ENCODE data around the gene CDHR5.

CDHR5 gene

DNA sequence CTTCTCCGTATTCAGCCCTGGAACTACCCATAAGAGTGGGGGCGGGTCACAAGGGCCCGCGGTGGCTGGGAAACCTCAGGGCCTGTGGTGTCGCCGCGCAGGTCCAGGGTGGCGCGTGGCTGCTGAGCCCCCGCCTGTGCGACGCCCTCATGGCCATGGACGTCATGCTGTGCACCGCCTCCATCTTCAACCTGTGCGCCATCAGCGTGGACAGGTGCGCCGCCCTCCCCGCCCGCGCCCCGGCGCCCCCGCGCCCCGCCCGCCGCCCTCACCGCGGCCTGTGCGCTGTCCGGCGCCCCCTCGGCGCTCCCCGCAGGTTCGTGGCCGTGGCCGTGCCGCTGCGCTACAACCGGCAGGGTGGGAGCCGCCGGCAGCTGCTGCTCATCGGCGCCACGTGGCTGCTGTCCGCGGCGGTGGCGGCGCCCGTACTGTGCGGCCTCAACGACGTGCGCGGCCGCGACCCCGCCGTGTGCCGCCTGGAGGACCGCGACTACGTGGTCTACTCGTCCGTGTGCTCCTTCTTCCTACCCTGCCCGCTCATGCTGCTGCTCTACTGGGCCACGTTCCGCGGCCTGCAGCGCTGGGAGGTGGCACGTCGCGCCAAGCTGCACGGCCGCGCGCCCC is 14.7 kb upstream of the CDHR5 start:
- no peaks in the 10 kb centered on the region for H3K79me2 ChIP-seq
- no peaks in the 10 kb centered on the region for H3K36me3 ChIP-seq (ENCODE audit: control insufficient read depth, insufficient read depth, low read length)
- H3K27me3 ChIP-seq (ENCODE audit: control insufficient read depth, insufficient read depth, low read length), result no peaks in the 10 kb centered on the region
- no peak overlapping the region for H3K4me2 ChIP-seq (ENCODE audit: low read length)
- H3K4me1 ChIP-seq, result no peaks in the 10 kb centered on the region
- no peak overlapping the region for H3K4me3 ChIP-seq (ENCODE audit: low read depth, low read length)
- TF ChIP-seq, protein P1, sequence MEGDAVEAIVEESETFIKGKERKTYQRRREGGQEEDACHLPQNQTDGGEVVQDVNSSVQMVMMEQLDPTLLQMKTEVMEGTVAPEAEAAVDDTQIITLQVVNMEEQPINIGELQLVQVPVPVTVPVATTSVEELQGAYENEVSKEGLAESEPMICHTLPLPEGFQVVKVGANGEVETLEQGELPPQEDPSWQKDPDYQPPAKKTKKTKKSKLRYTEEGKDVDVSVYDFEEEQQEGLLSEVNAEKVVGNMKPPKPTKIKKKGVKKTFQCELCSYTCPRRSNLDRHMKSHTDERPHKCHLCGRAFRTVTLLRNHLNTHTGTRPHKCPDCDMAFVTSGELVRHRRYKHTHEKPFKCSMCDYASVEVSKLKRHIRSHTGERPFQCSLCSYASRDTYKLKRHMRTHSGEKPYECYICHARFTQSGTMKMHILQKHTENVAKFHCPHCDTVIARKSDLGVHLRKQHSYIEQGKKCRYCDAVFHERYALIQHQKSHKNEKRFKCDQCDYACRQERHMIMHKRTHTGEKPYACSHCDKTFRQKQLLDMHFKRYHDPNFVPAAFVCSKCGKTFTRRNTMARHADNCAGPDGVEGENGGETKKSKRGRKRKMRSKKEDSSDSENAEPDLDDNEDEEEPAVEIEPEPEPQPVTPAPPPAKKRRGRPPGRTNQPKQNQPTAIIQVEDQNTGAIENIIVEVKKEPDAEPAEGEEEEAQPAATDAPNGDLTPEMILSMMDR (IDR thresholded peaks at IDR 0.05), result no peak
- no peak overlapping the region for H2AFZ ChIP-seq
- no peak overlapping the region for H3K27ac ChIP-seq
- H3K9me3 ChIP-seq (ENCODE audit: control insufficient read depth, low read length), result no peaks in the 10 kb centered on the region
- H3K9ac ChIP-seq, result no peak overlapping the region

DNA sequence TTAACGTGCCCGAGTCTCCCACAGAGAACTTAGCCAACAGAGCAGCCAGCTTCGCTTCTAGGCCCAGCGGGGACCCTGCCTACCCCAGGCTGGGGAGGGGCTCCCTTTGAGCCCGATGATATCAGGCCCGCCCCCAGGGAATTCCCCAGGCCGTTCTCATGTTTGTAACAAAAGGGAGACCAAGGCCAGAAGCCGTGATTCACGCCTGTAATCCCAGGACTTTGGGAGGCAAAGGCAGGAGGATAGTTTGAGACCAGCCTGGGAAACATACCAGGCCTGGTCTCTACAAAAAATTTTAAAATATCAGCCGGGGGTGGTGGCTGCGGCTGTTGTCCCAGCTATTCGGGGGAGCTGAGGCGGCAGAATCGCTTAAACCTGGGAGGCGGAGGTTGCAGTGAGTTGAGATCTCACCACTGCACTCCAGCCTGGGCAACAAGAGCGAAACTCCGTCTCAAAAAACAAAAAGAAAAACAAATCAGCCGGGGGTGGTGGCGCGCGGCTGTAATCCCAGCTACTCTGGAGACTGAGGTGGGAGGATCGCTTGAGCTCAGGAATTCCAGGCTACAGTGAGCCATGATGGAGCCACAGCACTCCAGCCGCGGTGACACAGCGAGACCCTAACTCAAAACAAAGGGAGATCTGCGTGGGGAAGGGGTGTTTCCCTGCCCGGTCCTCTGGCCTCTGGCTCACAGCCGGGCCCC is 14.0 kb upstream of the CDHR5 start:
- Histone ChIP-seq H3K4me3 (ENCODE audit: low read depth, low read length) (no peak overlapping the region), H2AFZ (no peak overlapping the region), H3K9me3 (ENCODE audit: control insufficient read depth, low read length) (no peaks in the 10 kb centered on the region), H3K36me3 (ENCODE audit: control insufficient read depth, insufficient read depth, low read length) (no peaks in the 10 kb centered on the region), H3K79me2 (no peaks in the 10 kb centered on the region), H3K4me1 (no peaks in the 10 kb centered on the region), H3K27me3 (ENCODE audit: control insufficient read depth, insufficient read depth, low read length) (no peaks in the 10 kb centered on the region), H3K4me2 (ENCODE audit: low read length) (no peak overlapping the region), H3K9ac (no peak overlapping the region), H3K27ac (no peak overlapping the region)
- TF ChIP-seq, protein P1 (IDR thresholded peaks at IDR 0.05), result no peak

- H3K4me1 ChIP-seq, result no peaks in the 10 kb centered on the region
- H3K9ac ChIP-seq, result no peak overlapping the region
- no peak overlapping the region for H2AFZ ChIP-seq
- H3K79me2 ChIP-seq, result no peaks in the 10 kb centered on the region
- TF ChIP-seq, protein P1 (IDR thresholded peaks at IDR 0.05), result no peak
- no peaks in the 10 kb centered on the region for H3K27me3 ChIP-seq (ENCODE audit: control insufficient read depth, insufficient read depth, low read length)
- H3K4me3 ChIP-seq (ENCODE audit: low read depth, low read length), result no peak overlapping the region
- no peak overlapping the region for H3K4me2 ChIP-seq (ENCODE audit: low read length)
- no peaks in the 10 kb centered on the region for H3K36me3 ChIP-seq (ENCODE audit: control insufficient read depth, insufficient read depth, low read length)
- no peak overlapping the region for H3K27ac ChIP-seq
- H3K9me3 ChIP-seq (ENCODE audit: control insufficient read depth, low read length), result no peaks in the 10 kb centered on the region
These were observed 13.1 kb upstream of the CDHR5 start for GRCh38 chr11:637593-638521.

DNA sequence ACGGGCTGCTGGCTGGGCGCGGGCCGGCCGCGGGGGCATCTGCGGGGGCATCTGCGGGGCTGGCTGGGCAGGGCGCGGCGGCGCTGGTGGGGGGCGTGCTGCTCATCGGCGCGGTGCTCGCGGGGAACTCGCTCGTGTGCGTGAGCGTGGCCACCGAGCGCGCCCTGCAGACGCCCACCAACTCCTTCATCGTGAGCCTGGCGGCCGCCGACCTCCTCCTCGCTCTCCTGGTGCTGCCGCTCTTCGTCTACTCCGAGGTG is 12.5 kb upstream of the CDHR5 start:
- no peaks in the 10 kb centered on the region for H3K27me3 ChIP-seq (ENCODE audit: control insufficient read depth, insufficient read depth, low read length)
- TF ChIP-seq, protein P1 (IDR thresholded peaks at IDR 0.05), result no peak
- H3K4me3 ChIP-seq (ENCODE audit: low read depth, low read length), result no peak overlapping the region
- H3K79me2 ChIP-seq, result no peaks in the 10 kb centered on the region
- H3K4me2 ChIP-seq (ENCODE audit: low read length), result no peak overlapping the region
- no peaks in the 10 kb centered on the region for H3K9me3 ChIP-seq (ENCODE audit: control insufficient read depth, low read length)
- no peaks in the 10 kb centered on the region for H3K4me1 ChIP-seq
- H3K9ac ChIP-seq, result no peak overlapping the region
- no peak overlapping the region for H2AFZ ChIP-seq
- H3K36me3 ChIP-seq (ENCODE audit: control insufficient read depth, insufficient read depth, low read length), result no peaks in the 10 kb centered on the region
- H3K27ac ChIP-seq, result no peak overlapping the region
